ENCODE data around the gene RERE.

RERE gene

DNA sequence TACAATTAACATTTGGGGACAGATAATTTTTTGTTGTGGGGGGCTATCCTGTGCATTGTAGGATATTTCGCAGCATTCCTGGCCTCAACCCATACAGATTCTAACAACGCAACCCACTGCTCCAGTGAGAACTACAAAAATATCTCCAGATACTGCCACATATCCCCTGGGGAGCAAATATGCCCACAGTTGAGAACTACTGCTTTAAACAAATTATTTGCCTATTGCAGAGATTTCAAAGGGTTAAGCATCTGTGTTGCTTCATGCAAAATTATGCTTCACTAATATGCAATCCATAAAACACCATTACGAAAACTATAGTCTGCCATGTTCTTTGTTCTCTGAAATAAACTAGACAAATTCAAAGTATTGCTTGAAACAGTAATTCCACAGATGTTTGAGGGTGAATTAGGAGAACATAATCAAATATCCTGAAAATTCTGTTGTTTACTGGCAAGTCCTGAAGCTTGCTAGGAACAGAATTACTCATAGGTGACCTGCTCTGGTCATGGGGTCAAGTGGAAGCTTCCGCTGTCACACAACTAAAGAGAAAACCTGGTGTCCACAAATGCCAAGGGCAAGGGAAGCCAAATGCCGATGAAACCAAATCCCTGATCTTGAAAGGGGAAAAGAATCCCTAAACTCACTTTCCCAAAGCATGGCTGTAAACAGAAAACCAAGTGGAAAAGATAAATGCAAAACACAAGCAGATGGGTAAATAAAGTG is 149.4 kb downstream of the RERE start:
- no peak for DNase-seq

DNA sequence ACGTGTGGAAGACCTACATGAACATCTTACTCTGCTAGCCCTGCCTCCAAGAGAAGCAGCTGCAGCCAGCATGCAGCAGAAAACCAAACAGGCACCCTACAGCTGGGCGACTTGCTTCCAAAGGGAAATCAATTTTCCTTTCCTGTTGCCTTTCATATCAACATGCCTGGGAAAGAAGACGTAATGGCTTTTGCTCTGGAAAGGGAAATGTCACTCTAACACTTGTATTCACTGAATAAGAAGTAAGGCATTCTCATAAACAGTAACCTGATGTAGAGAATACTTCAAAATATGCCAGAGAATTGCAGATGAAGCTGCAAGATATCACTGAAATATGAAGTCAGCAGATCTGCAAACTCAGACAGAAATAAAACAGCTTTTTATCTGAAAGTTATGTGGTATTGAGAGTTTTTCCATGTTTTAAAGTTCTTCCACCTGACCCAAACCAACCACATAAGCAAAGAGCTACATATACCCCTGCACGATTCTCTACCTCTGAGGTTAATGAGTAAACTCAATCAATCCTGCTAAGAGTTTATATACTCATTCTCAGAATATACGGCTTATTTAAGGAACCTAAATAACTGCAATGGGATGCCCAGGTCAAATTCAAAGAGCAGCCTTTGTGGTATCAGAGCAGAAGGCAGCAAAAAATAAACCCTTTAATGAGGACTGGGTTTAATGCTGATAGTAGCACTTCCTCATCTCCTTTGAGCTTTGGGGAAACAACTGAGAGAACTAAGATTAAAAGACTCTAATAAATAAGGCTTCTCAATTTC is 150.9 kb downstream of the RERE start:
- DNase-seq = peak in 1 of 56 donors; percentile 3

DNA sequence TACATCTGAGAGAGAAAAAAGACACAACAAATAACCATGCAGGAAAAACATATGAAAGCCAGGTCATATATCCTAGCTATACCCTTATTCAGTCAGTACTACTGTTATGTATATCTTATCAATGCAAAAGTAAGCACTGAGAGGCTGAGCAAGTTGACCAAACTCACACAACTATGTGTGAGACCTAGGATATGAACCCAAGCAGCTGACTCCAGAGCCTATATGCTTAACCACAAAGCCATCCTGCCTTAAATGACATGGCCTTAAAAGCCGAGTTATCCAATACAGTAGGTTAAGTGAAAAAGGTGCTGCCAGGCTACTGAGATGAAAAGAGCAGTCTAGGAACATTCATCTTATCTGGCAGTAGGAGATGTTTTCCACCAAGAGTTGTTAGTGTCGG is 151.6 kb downstream of the RERE start:
- DNase-seq = no peak

DNA sequence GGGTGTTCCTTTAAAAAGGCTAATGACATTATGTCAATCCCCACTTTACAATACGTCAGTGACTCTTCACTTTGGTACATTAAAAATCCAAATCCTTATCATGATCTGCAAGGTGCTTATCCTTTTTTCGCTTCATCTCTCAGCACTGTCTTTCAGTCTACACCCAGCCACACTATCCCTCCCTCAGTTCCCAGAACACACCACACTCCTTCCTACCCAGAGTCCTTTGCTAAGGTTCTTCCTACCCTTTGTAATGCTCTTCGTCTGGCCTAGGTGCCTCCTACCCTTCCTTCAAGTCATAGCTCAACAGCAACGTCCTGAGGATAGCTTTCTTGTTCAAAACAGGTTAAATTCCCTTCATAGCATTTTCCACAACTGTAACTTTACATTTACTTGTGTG is 152.6 kb downstream of the RERE start:
- DNase-seq = no peak

DNA sequence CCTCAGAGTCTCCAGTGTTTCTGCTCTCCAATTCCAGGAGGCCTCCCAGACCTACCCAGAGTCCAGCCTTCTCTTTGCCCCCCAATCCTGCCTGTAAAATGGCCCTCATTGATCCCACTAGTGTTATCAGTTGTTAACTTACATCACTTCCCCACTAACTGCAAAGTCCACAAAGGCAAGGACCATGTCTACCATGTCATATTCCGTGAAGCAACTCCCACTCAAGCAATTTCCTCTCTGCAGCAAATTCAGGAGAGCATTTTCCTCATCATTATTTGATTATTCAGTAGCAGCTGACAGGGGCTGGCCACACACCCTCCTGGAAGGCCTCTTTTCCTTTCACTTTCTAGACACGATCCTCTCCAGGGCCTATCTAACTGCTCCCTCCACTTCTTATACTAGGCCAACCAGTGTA is 153.5 kb downstream of the RERE start:
- DNase-seq = no peak

DNA sequence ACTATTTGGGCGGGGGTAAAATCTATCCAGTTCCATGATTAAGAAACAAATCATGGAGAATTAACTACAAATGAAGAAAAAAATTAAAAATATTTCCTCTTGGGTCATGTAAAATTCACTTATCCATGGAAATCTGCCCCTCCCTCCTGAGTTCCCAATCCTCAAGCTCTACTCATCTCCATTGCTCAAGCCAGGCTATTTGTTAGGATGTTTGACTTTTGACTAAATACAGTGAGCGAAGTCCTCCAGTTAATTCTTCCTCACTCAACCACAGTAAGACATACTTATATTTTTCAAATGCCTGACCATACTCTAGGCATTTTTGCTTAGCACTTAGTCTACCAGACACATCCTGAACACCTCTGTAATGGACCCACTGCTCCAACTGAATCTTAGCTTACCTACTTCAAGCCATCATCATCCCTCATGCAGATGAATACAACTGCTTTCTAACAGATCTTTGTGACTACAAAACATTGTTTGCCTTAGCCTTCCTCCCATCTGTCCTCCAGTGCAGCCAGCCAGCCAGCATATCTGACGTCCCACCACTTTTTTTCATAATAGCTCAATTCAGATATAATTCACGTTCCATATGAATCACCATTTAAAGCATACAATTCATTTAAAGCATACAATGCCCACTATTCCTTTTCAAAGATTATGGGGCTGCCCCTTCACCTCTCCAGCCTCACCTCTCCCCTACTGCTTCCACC is 154.2 kb downstream of the RERE start:
- no peak for DNase-seq

DNA sequence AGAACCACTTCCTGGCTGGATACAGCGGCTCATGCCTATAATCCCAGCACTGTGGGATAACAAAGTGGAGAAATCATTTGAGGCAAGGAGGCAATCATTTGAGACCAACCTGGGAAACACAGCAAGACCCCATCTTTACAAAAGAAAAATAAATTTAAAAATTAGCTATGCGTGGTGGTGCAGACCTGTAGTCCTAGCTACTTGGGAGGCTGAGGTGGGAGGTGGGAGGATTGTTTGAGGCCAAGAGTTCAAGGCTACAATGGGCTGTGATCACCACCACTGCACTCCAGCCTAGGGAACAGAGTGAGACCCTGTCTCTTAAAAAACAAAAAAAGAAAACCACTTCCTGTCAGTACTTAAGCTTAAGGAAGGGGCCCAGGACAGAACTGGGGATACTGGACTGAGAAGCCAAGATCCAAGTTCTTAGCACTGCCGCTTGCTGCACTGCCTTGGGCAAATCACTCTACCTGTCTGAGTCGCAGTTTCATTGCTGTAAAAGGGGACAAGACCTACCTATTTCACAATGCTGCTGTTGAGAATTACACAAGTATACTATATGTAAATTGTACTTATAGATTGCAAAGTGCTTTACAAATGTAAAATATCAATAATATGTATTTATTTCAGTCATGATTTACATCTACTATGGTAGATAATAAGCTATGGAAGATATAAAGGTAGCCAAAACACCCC is 154.9 kb downstream of the RERE start:
- DNase-seq = no peak

DNA sequence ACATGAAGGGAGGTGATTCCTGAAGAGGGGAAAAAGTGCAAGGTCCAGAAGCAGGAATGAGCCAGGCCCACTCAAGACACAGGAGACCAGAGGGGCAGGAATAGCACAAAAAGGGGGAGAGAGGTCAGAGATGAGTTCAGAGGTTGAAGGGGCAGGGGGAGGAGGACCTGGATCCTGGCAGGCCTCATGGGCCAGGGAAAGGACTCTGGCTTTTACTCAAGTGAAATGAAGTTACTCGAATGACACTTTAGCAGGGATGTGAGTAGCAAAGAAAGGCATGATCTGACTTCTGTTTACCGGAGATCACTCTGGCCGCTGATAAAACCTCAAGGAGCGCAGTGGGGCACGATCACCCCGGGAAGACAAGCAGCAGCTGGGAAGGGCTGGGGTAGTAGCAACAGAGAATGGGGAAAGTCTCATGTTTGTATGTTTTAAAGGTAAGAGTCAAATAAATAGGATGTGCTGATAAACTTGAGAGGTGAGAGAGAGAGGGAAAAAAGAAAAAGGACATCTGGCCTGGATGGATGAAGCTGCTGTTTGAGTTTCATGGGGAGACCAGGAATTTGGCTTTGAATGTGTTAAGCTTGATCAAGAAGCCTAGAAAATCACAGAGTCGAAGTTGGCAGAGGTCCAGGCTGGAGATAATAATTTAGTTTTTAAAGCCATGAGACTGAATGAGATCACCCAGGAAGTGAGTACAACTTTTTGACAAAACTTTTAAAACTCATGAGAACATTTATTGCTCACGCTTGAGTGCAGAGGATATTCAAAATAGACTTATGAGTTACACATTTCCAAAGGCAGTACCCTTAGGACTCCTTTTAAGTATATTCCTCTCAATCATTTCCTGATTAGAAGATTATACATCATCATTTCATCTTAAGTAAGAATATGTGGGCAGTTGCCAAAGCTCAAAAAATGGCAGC is 156.0 kb downstream of the RERE start:
- peak in 2 of 56 donors; percentile 11 to 22 for DNase-seq

DNA sequence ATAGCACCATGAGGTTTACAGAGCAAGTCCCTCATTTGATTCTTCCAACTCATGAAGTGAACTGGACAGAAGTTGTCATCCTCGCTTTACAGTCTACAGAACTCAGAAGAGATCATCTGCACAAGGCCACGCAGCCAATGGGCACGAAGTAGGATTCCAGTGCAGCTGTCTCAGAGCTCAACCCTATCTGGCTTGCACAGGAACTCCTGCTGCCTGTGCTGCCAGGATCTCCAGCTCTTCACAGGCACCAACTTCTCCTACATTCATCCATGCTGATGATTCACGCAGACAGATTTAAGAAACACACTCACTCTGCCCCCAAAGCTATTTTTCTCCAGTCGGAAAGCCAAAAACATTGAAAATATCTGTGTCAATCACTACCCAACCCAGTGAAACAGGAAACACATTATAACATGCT is 157.0 kb downstream of the RERE start:
- peak in 42 of 56 donors; percentile 7 to 72 (median 42) for DNase-seq

DNA sequence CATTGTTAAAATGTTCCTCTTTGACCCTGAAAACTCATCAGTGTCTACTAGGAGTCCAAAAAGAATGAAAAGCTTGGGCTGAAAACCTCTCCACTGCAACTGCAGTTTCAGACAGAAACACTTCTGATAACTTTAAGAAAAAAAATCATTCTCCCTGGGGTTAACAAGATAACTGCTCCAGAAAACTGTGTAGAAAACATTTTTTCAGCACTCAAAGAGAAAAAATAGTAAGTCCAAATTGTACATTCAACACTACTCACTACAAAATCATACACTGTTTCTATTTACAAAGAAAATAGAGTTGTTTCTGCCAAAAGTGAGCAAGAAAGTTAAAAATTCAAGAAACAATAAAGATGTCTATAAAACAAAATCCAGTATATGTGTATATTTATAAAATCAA is 157.8 kb downstream of the RERE start:
- no peak for DNase-seq

DNA sequence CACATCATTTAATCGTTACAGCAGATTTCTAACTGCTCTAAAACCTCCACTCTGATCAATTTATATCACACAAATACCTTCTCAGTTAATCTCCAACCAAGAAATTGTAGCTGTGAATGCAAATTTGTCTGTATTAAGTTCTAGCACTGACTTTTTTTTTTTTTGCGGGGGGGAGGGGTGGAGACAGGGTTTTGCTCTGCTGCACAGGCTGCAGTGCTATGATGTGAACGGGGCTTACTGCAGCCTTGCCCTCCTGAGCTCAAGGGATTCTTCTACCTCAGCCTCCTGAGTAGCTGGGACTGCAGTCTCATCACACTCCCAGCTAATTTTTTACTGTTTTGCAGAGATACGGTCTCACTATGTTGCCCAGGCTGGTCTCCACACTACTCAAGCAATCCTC is 163.6 kb downstream of the RERE start:
- DNase-seq = no peak

DNA sequence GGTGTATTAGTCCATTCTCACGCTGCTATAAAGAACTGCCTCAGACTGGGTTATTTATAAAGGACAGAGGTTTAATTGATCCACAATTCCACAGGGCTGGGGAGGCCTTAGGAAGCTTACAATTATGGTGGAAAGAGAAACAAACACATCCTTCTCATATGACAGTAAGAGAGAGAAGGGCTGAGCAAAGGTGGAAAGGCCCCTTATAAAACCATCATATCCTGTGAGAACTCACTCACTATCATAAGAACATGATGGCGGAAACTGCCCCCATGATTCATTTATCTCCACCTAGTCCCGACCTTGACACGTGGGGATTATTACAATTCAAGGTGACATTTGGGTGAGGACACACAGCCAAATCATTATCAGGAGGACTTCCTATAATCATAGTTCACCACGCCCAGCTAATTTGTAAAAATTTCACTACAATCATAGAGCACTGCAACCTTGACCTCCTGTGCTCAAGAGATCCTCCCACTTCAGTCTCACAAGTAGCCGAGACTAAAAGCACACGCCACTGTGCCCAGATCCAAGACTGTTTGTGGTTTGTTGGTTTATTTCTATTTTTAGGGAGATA is 164.9 kb downstream of the RERE start:
- DNase-seq = no peak

DNA sequence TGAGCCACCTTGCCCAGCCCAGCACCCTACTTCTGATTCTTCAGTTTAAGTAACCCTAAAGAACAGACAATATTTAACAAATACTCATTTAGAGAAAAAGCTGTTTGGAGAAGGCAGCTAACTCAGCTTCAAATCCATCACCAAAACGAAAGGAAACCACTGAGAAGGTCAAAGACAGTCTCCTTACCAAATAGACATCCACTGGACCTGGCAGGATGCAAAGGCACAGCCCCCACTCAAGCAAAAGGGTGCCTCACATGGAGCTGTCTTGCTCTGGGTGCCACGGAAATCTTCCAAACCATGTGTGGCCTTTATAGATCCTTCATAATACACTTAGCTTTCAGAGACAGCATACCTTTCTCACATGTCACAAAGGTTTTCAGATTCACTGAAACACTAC is 165.5 kb downstream of the RERE start:
- DNase-seq = no peak

DNA sequence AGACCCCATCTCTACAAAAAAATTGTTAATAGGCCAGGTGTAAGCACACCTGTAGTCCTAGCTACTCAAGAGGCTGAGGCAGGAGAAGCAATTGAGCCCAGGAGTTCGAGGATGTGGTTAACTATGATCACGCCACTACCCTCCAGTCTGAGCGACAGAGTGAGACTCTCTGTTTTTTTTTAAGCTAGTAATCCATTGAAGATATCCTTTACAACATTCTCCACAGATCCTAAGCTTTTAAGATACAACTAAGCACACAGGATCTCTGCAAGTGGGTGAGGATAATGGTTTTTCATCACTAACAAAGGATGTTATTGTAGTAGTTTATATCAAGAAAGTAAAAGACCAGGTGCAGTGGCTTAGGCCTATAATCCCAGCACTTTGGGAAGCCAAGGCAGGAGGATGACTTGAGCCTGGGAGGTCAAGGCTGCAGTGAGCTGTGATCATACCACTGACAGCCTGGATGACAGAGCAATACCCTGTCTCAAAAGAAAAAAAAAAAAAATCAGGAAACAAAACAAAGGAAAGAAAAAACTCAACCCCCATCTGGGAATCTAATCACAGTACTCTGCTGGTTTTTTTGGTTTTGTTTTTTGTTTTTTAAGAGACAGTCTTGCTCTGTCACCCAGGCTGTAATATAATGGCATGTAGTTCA is 166.1 kb downstream of the RERE start:
- DNase-seq = no peak

DNA sequence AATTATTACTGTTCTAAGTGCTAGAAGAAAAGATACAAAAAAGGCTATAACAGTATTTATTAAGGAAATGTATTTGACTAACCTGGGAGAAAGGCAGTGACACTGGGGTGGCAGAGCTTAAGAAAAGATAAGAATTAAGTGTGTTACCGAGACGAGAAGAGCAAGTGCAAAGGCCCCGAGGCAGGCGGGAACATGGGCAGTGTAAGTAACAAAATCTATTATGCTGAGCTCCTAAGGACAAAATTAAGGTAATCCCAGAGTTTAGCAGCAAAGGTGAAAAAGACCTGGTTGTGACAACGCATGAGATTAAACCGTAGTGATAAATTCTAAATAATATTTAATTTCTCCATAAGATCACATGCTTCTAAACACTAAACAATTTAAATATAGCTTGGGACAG is 167.6 kb downstream of the RERE start:
- no peak for DNase-seq

DNA sequence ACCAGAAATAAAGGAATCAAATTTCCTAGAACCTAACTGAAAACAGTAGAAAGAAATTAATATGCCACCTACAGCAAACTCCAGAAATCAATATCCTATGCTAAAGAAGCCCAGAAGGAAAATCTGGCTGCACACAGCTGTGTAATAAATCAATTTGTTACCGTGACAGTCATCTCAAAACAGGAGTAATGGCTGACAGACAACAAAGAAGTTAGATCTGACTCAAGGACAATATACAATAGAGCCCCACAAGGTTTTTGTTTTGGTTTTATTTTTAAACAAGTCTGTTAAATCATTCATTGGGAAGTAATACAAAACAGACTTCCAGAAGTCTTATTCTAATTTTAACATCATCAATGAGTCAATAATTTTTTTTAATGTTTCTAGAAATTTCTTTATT is 168.4 kb downstream of the RERE start:
- no peak for DNase-seq

DNA sequence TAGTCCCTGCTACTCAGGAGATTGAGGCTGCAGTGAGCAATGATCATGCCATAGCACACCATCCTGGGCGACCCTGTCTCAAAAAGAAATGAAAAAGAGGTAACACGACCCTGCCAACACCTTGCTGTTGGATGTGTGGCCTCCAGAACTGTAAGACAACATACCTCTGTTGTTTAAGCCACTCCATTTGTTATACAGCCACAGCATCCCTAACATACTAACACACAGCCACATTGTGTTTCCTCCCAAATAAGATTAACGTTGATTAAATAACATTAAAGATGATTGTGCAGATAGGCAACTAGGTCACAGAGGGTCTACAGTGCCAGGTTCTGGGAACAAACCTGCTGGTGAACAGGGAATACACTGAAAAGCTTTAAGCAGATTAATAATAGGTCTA is 170.4 kb downstream of the RERE start:
- DNase-seq = no peak

DNA sequence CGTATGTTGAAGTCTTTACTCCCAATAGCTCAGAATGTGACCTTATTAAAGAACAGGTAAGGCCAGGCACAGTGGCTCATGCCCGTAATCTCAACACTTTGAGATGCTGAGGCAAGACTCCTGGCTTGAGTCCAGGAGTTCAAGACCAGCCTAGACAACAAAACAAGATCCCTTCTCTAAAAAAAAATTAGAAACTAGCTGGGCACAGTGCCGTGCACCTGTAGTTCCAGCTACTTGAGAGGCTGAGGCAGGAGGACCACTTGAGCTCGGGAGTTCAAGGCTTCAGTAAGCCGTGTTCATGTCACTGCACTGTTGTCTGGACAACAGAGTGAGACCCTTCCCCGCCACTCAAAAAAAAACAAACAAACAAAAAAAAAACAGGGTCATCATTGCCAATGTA is 171.3 kb downstream of the RERE start:
- DNase-seq = no peak
